ENCODE measurements around the gene C22orf23. TPM values are rescaled to one million over a fixed set of nuclear protein-coding genes. Genes with fewer than 3 reads are reported as not detected.

The C22orf23 gene
- total and polyA plus RNA-seq, 2 of the 13 experiments (the other 11 are each of a cell fraction or from before 2014, with no cell fraction given), result 0.21 to 0.24 TPM

GRCh38 chr22:37953437-37954179, at the start of gene C22orf23, which contains the start of gene POLR2F (continued):
- TF ChIP-seq, protein P1, sequence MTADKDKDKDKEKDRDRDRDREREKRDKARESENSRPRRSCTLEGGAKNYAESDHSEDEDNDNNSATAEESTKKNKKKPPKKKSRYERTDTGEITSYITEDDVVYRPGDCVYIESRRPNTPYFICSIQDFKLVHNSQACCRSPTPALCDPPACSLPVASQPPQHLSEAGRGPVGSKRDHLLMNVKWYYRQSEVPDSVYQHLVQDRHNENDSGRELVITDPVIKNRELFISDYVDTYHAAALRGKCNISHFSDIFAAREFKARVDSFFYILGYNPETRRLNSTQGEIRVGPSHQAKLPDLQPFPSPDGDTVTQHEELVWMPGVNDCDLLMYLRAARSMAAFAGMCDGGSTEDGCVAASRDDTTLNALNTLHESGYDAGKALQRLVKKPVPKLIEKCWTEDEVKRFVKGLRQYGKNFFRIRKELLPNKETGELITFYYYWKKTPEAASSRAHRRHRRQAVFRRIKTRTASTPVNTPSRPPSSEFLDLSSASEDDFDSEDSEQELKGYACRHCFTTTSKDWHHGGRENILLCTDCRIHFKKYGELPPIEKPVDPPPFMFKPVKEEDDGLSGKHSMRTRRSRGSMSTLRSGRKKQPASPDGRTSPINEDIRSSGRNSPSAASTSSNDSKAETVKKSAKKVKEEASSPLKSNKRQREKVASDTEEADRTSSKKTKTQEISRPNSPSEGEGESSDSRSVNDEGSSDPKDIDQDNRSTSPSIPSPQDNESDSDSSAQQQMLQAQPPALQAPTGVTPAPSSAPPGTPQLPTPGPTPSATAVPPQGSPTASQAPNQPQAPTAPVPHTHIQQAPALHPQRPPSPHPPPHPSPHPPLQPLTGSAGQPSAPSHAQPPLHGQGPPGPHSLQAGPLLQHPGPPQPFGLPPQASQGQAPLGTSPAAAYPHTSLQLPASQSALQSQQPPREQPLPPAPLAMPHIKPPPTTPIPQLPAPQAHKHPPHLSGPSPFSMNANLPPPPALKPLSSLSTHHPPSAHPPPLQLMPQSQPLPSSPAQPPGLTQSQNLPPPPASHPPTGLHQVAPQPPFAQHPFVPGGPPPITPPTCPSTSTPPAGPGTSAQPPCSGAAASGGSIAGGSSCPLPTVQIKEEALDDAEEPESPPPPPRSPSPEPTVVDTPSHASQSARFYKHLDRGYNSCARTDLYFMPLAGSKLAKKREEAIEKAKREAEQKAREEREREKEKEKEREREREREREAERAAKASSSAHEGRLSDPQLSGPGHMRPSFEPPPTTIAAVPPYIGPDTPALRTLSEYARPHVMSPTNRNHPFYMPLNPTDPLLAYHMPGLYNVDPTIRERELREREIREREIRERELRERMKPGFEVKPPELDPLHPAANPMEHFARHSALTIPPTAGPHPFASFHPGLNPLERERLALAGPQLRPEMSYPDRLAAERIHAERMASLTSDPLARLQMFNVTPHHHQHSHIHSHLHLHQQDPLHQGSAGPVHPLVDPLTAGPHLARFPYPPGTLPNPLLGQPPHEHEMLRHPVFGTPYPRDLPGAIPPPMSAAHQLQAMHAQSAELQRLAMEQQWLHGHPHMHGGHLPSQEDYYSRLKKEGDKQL (CRISPR knock-in tag; IDR thresholded peaks at IDR 0.05; ENCODE audit: low read depth), result 0 out of 2 replicates have a peak, but pooled peaks have one; percentile 15
- TF ChIP-seq ZSCAN22 (CRISPR knock-in tag; IDR thresholded peaks at IDR 0.05) (no peak), ELF4 (CRISPR knock-in tag; IDR thresholded peaks at IDR 0.05; ENCODE audit: borderline replicate concordance) (no peak), THAP11 (CRISPR knock-in tag; IDR thresholded peaks at IDR 0.05) (peak; percentile 88), ZNF800 (CRISPR knock-in tag; IDR thresholded peaks at IDR 0.05) (0 out of 2 replicates have a peak, but pooled peaks have one; percentile 58), ZIK1 (CRISPR knock-in tag; IDR thresholded peaks at IDR 0.05; ENCODE audit: borderline replicate concordance, low read depth) (no peak), MLLT10 (CRISPR knock-in tag; IDR thresholded peaks at IDR 0.05) (no peak), ZNF619 (CRISPR knock-in tag; IDR thresholded peaks at IDR 0.05) (no peak), MED8 (CRISPR knock-in tag; IDR thresholded peaks at IDR 0.05; ENCODE audit: insufficient replicate concordance) (peak; percentile 56), ZNF101 (CRISPR knock-in tag; IDR thresholded peaks at IDR 0.05; ENCODE audit: borderline replicate concordance, low read depth) (no peak), MZF1 (CRISPR knock-in tag; IDR thresholded peaks at IDR 0.05; ENCODE audit: borderline replicate concordance) (no peak)
- TF ChIP-seq, protein P2, sequence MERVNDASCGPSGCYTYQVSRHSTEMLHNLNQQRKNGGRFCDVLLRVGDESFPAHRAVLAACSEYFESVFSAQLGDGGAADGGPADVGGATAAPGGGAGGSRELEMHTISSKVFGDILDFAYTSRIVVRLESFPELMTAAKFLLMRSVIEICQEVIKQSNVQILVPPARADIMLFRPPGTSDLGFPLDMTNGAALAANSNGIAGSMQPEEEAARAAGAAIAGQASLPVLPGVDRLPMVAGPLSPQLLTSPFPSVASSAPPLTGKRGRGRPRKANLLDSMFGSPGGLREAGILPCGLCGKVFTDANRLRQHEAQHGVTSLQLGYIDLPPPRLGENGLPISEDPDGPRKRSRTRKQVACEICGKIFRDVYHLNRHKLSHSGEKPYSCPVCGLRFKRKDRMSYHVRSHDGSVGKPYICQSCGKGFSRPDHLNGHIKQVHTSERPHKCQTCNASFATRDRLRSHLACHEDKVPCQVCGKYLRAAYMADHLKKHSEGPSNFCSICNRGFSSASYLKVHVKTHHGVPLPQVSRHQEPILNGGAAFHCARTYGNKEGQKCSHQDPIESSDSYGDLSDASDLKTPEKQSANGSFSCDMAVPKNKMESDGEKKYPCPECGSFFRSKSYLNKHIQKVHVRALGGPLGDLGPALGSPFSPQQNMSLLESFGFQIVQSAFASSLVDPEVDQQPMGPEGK (CRISPR knock-in tag; IDR thresholded peaks at IDR 0.05), result no peak
- TF ChIP-seq, protein P3, sequence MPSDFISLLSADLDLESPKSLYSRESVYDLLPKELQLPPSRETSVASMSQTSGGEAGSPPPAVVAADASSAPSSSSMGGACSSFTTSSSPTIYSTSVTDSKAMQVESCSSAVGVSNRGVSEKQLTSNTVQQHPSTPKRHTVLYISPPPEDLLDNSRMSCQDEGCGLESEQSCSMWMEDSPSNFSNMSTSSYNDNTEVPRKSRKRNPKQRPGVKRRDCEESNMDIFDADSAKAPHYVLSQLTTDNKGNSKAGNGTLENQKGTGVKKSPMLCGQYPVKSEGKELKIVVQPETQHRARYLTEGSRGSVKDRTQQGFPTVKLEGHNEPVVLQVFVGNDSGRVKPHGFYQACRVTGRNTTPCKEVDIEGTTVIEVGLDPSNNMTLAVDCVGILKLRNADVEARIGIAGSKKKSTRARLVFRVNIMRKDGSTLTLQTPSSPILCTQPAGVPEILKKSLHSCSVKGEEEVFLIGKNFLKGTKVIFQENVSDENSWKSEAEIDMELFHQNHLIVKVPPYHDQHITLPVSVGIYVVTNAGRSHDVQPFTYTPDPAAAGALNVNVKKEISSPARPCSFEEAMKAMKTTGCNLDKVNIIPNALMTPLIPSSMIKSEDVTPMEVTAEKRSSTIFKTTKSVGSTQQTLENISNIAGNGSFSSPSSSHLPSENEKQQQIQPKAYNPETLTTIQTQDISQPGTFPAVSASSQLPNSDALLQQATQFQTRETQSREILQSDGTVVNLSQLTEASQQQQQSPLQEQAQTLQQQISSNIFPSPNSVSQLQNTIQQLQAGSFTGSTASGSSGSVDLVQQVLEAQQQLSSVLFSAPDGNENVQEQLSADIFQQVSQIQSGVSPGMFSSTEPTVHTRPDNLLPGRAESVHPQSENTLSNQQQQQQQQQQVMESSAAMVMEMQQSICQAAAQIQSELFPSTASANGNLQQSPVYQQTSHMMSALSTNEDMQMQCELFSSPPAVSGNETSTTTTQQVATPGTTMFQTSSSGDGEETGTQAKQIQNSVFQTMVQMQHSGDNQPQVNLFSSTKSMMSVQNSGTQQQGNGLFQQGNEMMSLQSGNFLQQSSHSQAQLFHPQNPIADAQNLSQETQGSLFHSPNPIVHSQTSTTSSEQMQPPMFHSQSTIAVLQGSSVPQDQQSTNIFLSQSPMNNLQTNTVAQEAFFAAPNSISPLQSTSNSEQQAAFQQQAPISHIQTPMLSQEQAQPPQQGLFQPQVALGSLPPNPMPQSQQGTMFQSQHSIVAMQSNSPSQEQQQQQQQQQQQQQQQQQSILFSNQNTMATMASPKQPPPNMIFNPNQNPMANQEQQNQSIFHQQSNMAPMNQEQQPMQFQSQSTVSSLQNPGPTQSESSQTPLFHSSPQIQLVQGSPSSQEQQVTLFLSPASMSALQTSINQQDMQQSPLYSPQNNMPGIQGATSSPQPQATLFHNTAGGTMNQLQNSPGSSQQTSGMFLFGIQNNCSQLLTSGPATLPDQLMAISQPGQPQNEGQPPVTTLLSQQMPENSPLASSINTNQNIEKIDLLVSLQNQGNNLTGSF (CRISPR knock-in tag; IDR thresholded peaks at IDR 0.05), result no peak

All from HepG2 (cell line).